RWPE2 (cell line): ENCODE results near the gene PALD1.

Source experiments
- ATAC-seq: fragments of 200-7000 bp; cut with Tn5 transposase; 3 replicates; pipeline ENCODE4 v1.9.1; 2021; ENCODE audit warnings: low read depth
- DNase-seq: peaks from one replicate; pipeline ENCODE4 v3.0.0-alpha.2; 2020; ENCODE audit warnings: low spot score
- H3K27ac ChIP-seq: fragments of 450-650 bp; 2 replicates; pipeline ENCODE4 v1.5.1; 2017; ENCODE audit warnings: mild to moderate bottlenecking; ENCODE audit not compliant: poor library complexity, severe bottlenecking
- H3K27me3 ChIP-seq: fragments of 250-450 bp; sonication (Bioruptor Pico); 2 replicates; pipeline ENCODE4 v1.5.1; 2021; ENCODE audit warnings: mild to moderate bottlenecking, moderate library complexity; ENCODE audit not compliant: insufficient read depth, poor library complexity, severe bottlenecking
- H3K36me3 ChIP-seq: fragments of 250-450 bp; sonication (Bioruptor Pico); 2 replicates; pipeline ENCODE4 v1.5.1; 2020; ENCODE audit warnings: low read depth, mild to moderate bottlenecking, moderate library complexity
- H3K4me1 ChIP-seq: fragments of 250-450 bp; sonication (Bioruptor Pico); 2 replicates; pipeline ENCODE4 v1.5.1; 2021; ENCODE audit warnings: mild to moderate bottlenecking, moderate library complexity; ENCODE audit not compliant: insufficient read depth, poor library complexity, severe bottlenecking
- H3K4me3 ChIP-seq: fragments of 250-450 bp; sonication (Bioruptor Pico); 2 replicates; pipeline ENCODE4 v1.5.1; 2021; ENCODE audit warnings: mild to moderate bottlenecking, moderate library complexity; ENCODE audit not compliant: severe bottlenecking
- H3K9me3 ChIP-seq: fragments of 250-450 bp; sonication (Bioruptor Pico); 2 replicates; pipeline ENCODE4 v1.5.1; 2021; ENCODE audit warnings: mild to moderate bottlenecking, moderate library complexity; ENCODE audit not compliant: severe bottlenecking
- TF ChIP-seq, protein P1 (sequence below): fragments of 450-650 bp; IDR thresholded peaks from one replicate; pipeline ENCODE4 v1.5.1; 2017; ENCODE audit warnings: mild to moderate bottlenecking, moderate library complexity; ENCODE audit not compliant: poor library complexity, severe bottlenecking

Gene PALD1

GRCh38 chr10:70504521-70505358 lies 26.2 kb downstream of the PALD1 start:
- ATAC-seq (no peak), DNase-seq (no peak)
- Histone ChIP-seq H3K4me3 (no peak overlapping the region), H3K9me3 (no peaks in the 10 kb centered on the region), H3K27me3 (no peaks in the 10 kb centered on the region), H3K4me1 (no peaks in the 10 kb centered on the region), H3K27ac (no peak overlapping the region), H3K36me3 (no peaks in the 10 kb centered on the region)
- TF ChIP-seq, protein P1, sequence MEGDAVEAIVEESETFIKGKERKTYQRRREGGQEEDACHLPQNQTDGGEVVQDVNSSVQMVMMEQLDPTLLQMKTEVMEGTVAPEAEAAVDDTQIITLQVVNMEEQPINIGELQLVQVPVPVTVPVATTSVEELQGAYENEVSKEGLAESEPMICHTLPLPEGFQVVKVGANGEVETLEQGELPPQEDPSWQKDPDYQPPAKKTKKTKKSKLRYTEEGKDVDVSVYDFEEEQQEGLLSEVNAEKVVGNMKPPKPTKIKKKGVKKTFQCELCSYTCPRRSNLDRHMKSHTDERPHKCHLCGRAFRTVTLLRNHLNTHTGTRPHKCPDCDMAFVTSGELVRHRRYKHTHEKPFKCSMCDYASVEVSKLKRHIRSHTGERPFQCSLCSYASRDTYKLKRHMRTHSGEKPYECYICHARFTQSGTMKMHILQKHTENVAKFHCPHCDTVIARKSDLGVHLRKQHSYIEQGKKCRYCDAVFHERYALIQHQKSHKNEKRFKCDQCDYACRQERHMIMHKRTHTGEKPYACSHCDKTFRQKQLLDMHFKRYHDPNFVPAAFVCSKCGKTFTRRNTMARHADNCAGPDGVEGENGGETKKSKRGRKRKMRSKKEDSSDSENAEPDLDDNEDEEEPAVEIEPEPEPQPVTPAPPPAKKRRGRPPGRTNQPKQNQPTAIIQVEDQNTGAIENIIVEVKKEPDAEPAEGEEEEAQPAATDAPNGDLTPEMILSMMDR, result no peak

GRCh38 chr10:70505908-70506307 lies 27.3 kb downstream of the PALD1 start:
- Histone ChIP-seq H3K4me1 (no peaks in the 10 kb centered on the region), H3K36me3 (no peaks in the 10 kb centered on the region), H3K27ac (no peak overlapping the region), H3K27me3 (no peaks in the 10 kb centered on the region), H3K9me3 (no peaks in the 10 kb centered on the region), H3K4me3 (no peak overlapping the region)
- TF ChIP-seq, protein P1, result no peak
- no peak for DNase-seq
- ATAC-seq, result no peak

GRCh38 chr10:70507966-70508365 lies 29.4 kb downstream of the PALD1 start:
- no peak for DNase-seq
- H3K9me3 ChIP-seq, result no peaks in the 10 kb centered on the region
- H3K27ac ChIP-seq, result no peak overlapping the region

GRCh38 chr10:70508912-70509756 lies 30.6 kb downstream of the PALD1 start:
- DNase-seq (no peak), ATAC-seq (no peak)
- no peaks in the 10 kb centered on the region for H3K9me3 ChIP-seq
- H3K4me3 ChIP-seq, result no peak overlapping the region
- H3K4me1 ChIP-seq, result no peaks in the 10 kb centered on the region
- no peaks in the 10 kb centered on the region for H3K36me3 ChIP-seq
- TF ChIP-seq, protein P1, result no peak
- H3K27me3 ChIP-seq, result no peaks in the 10 kb centered on the region
- H3K27ac ChIP-seq, result no peak overlapping the region

More at GRCh38 chr10:70507966-70508365, 29.4 kb downstream of the PALD1 start:
- no peak overlapping the region for H3K4me3 ChIP-seq
- TF ChIP-seq, protein P1, result no peak
- no peaks in the 10 kb centered on the region for H3K36me3 ChIP-seq
- H3K27me3 ChIP-seq, result no peaks in the 10 kb centered on the region
- no peak for ATAC-seq
- no peaks in the 10 kb centered on the region for H3K4me1 ChIP-seq

GRCh38 chr10:70509757-70510147 lies 31.2 kb downstream of the PALD1 start:
- TF ChIP-seq, protein P1, result no peak
- H3K4me1 ChIP-seq, result no peaks in the 10 kb centered on the region
- H3K36me3 ChIP-seq, result no peaks in the 10 kb centered on the region
- H3K9me3 ChIP-seq, result no peaks in the 10 kb centered on the region
- H3K27me3 ChIP-seq, result no peaks in the 10 kb centered on the region
- no peak overlapping the region for H3K4me3 ChIP-seq
- DNase-seq (no peak), ATAC-seq (no peak)
- H3K27ac ChIP-seq, result no peak overlapping the region
